Peyer's patch (tissue), 4 donors: ENCODE results near the gene HOMER3.

Source experiments
- CTCF ChIP-seq, 6 experiments: fragments of 450-650 bp in 4 of 6; fragments of 200-600 bp in 2 of 6; sonication (generic) in 1 of 6; IDR thresholded peaks; one replicate each; pipeline ENCODE4 v1.5.1; 2017 to 2019; ENCODE audit warnings: antibody characterized with exemption in 6 of 6, mild to moderate bottlenecking in 3 of 6, moderate library complexity in 1 of 6
- POLR2A ChIP-seq, 2 donors: fragments of 450-650 bp; IDR thresholded peaks; one replicate each; pipeline ENCODE4 v1.5.1; 2017; ENCODE audit warnings: antibody characterized with exemption in 2 of 2, mild to moderate bottlenecking in 2 of 2, moderate library complexity in 2 of 2

GRCh38 chr19:18989316-18989715 lies 48.3 kb upstream of the HOMER3 start:
- TF ChIP-seq CTCF (IDR thresholded peaks at IDR 0.05), result no peak
- no peak for TF ChIP-seq POLR2A (IDR thresholded peaks at IDR 0.05)
